KMS-11 (cell line): Measurements from ENCODE around the gene MAP4K2.

Source experiments
- H2AFZ ChIP-seq: fragments of 200-600 bp; sonication (generic); 2 replicates; pipeline ENCODE4 v1.6.1; 2016; ENCODE audit warnings: antibody characterized with exemption, mixed run types, low read depth
- H3K27ac ChIP-seq: fragments of 200-600 bp; sonication (generic); 2 replicates; pipeline ENCODE4 v1.6.1; 2016; ENCODE audit warnings: mild to moderate bottlenecking, mixed run types
- H3K27me3 ChIP-seq: fragments of 200-600 bp; sonication (generic); 2 replicates; pipeline ENCODE4 v1.6.1; 2017; ENCODE audit warnings: mild to moderate bottlenecking, low read depth, mixed run types, moderate library complexity; ENCODE audit not compliant: insufficient read depth
- H3K36me3 ChIP-seq: fragments of 200-600 bp; sonication (generic); 2 replicates; pipeline ENCODE4 v1.6.1; 2017; ENCODE audit warnings: mild to moderate bottlenecking, mixed run types; ENCODE audit not compliant: insufficient read depth
- H3K4me1 ChIP-seq: fragments of 200-600 bp; sonication (generic); 2 replicates; pipeline ENCODE4 v1.6.1; 2016; ENCODE audit warnings: mild to moderate bottlenecking, low read depth, mixed run types; ENCODE audit not compliant: poor library complexity, severe bottlenecking
- H3K4me2 ChIP-seq: fragments of 200-600 bp; sonication (generic); 2 replicates; pipeline ENCODE4 v1.7.0; 2016; ENCODE audit warnings: mild to moderate bottlenecking, mixed run types
- H3K4me3 ChIP-seq: fragments of 200-600 bp; sonication (generic); IDR thresholded peaks from 2 replicates; pipeline ENCODE4 v1.6.1; 2017; ENCODE audit warnings: low read depth, low read length, mixed read lengths; ENCODE audit not compliant: insufficient read depth
- H3K79me2 ChIP-seq: fragments of 200-600 bp; sonication (generic); 2 replicates; pipeline ENCODE4 v1.6.1; 2016; ENCODE audit warnings: low read depth, mixed run types; ENCODE audit not compliant: insufficient read depth
- H3K9ac ChIP-seq: fragments of 200-600 bp; sonication (generic); 2 replicates; pipeline ENCODE4 v1.6.1; 2016; ENCODE audit warnings: mild to moderate bottlenecking, mixed run types
- H4K20me1 ChIP-seq: fragments of 200-600 bp; sonication (generic); 2 replicates; pipeline ENCODE4 v1.6.1; 2016; ENCODE audit warnings: mild to moderate bottlenecking, mixed run types; ENCODE audit not compliant: insufficient read depth
- CTCF ChIP-seq: fragments of 200-600 bp; sonication (generic); conservative IDR thresholded peaks from 2 replicates; pipeline ENCODE4 v1.6.1; 2017; ENCODE audit warnings: low read depth, mild to moderate bottlenecking, antibody characterized with exemption, low read length, moderate library complexity, mixed read lengths

MAP4K2 gene

GRCh38 chr11:64803158-64803845 is at the start of gene MAP4K2:
MAP4K2 (minus strand) TSS chr11:64803214; CDS start chr11:64803149, 65 bp downstream.
- Histone ChIP-seq H3K36me3 (no peaks in the 10 kb centered on the region), H3K4me2 (peak within 1 kb of the TSS; percentile 69), H3K4me3 (no peak within 1 kb of the TSS), H2AFZ (peak within 1 kb of the TSS; percentile 44; the same call in 1 of the 2 replicates), H3K4me1 (peaks cover 12% of the 10 kb centered on the region), H3K9ac (no peak within 1 kb of the TSS; the same call in 1 of the 2 replicates), H3K27me3 (no peaks in the 10 kb centered on the region), H3K79me2 (no peaks in the 10 kb centered on the region), H4K20me1 (no peaks in the 10 kb centered on the region), H3K27ac (no peak within 1 kb of the TSS)
- no peak for TF ChIP-seq CTCF

- H3K4me3 ChIP-seq = no peak overlapping the region
These were observed 48.9 kb upstream of the MAP4K2 start for GRCh38 chr11:64851831-64852351.

GRCh38 chr11:64850979-64851567 is 48.1 kb upstream of the MAP4K2 start:
- Histone ChIP-seq H3K27ac (peak overlapping the region; percentile 74), H3K9ac (peak overlapping the region; percentile 41; the same call in 1 of the 2 replicates), H3K4me2 (peak overlapping the region; percentile 80), H4K20me1 (no peaks in the 10 kb centered on the region), H3K79me2 (no peaks in the 10 kb centered on the region), H3K36me3 (no peaks in the 10 kb centered on the region), H3K4me3 (no peak overlapping the region), H2AFZ (no peak overlapping the region), H3K27me3 (no peaks in the 10 kb centered on the region), H3K4me1 (peaks cover 88% of the 10 kb centered on the region)
- TF ChIP-seq CTCF = no peak

More at GRCh38 chr11:64851831-64852351, 48.9 kb upstream of the MAP4K2 start:
- Histone ChIP-seq H3K79me2 (no peaks in the 10 kb centered on the region), H3K4me2 (peak overlapping the region; percentile 80), H3K36me3 (no peaks in the 10 kb centered on the region), H4K20me1 (no peaks in the 10 kb centered on the region), H3K27ac (peak overlapping the region; percentile 74), H2AFZ (no peak overlapping the region), H3K4me1 (peaks cover 94% of the 10 kb centered on the region), H3K27me3 (no peaks in the 10 kb centered on the region), H3K9ac (peak overlapping the region; percentile 41; the same call in 1 of the 2 replicates)
- TF ChIP-seq CTCF = no peak

- no peaks in the 10 kb centered on the region for H3K79me2 ChIP-seq
- peak overlapping the region; percentile 15; the same call in 1 of the 2 replicates for H3K4me2 ChIP-seq
- H3K27ac ChIP-seq = no peak overlapping the region
- H3K27me3 ChIP-seq = no peaks in the 10 kb centered on the region
- no peaks in the 10 kb centered on the region for H4K20me1 ChIP-seq
- no peak overlapping the region for H3K4me3 ChIP-seq
- H3K36me3 ChIP-seq = no peaks in the 10 kb centered on the region
- no peak overlapping the region for H3K9ac ChIP-seq
- TF ChIP-seq CTCF = no peak
- peaks cover 81% of the 10 kb centered on the region for H3K4me1 ChIP-seq
- H2AFZ ChIP-seq = no peak overlapping the region
These were observed 46.8 kb upstream of the MAP4K2 start for GRCh38 chr11:64849598-64850356.
